Activated T-helper 2 cell treated with anti-CD3 and anti-CD28 coated beads, Interferon-gamma antibody, Interleukin-2, Interleukin-4, amounts not matched to agents 10 μg/mL and 5 μg/mL and 100 μg/mL, durations not matched to agents 14 hours and 24 hours and 36 hours (primary cell): ENCODE results near the gene MYH15. TPM values are rescaled to one million over a fixed set of nuclear protein-coding genes. Genes with fewer than 3 reads are reported as not detected.

Source experiments
- DNase-seq: peaks from one replicate; pipeline ENCODE4 v3.0.0; 2021; ENCODE audit warnings: low spot score
- H3K27ac Mint-ChIP-seq: one replicate; pipeline ENCODE4 v1.8.0; 2021; ENCODE audit warnings: mixed read lengths
- H3K27me3 Mint-ChIP-seq: one replicate; pipeline ENCODE4 v1.8.0; 2021; ENCODE audit warnings: low read depth, mixed read lengths
- H3K36me3 Mint-ChIP-seq: one replicate; pipeline ENCODE4 v1.8.0; 2021; ENCODE audit warnings: low read depth, mixed read lengths
- H3K4me1 Mint-ChIP-seq: one replicate; pipeline ENCODE4 v1.8.0; 2021; ENCODE audit warnings: low read depth, mixed read lengths
- H3K4me3 Mint-ChIP-seq: one replicate; pipeline ENCODE4 v1.8.0; 2021; ENCODE audit warnings: low read depth, mild to moderate bottlenecking, moderate library complexity, mixed read lengths
- H3K9me3 Mint-ChIP-seq: one replicate; pipeline ENCODE4 v1.8.0; 2021; ENCODE audit warnings: mixed read lengths
- intact Hi-C: fragments of 100-400 bp; cut with micrococcal nuclease; formaldehyde crosslinking; loops from one replicate; pipeline ENCODE4 v1.15.1; 2023
- total RNA-seq: library from RNA; stranded (reverse); gene quantifications from 2 replicates; pipeline ENCODE4 v1.2.3, GENCODE V29; 2022

The MYH15 gene
- total RNA-seq, 1 donor from 2014 or later = 0.14 TPM

DNA sequence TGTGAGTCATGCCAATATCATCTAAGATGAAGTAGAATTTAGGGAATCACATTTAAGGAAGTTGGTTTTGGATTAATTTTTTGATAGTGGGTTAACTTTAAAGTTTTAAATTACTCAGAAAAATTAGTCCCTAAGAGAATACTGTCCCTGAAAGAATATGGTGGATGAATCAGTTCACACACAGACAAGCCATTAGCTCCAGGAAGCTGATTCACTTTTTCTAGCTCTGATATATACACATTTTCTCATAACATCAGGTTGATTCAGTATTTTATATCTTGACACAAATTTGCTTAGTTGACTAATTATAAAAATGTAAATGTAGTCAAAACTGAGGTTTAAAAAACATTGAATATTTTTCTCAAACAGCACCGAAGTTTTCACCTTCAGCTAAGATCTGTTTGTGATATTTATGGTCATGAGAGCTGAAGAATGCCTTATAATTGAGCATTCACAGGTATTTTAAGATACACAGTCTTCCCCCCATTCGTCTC lies 55.1 kb downstream of the MYH15 start:
- Mint-ChIP-seq H3K27me3 (peaks cover 8% of the 10 kb centered on the region), H3K9me3 (no peaks in the 10 kb centered on the region), H3K4me1 (no peaks in the 10 kb centered on the region)

DNA sequence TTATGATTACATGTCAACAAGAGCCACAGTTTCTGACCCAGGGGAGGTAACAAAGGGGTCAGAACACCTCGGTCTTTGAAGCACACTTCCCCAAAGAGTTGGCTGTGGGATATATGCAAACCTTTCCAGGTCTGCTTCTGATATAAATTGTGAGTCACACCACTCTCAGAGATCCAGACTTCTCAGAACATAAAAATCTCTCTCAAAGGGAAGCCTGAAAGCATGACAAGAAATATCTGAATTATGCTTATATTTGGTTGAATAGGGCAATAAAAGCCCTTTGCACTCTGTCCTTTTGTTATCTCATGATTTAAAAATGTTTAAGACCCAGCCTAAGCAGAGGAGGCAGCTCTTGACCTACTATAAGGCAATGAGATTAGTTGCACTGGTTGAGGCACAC lies 56.8 kb downstream of the MYH15 start:
- no peak overlapping the region for H3K27ac Mint-ChIP-seq
- peaks cover 9% of the 10 kb centered on the region for H3K27me3 Mint-ChIP-seq
- intact Hi-C loops = no loop called here
- H3K9me3 Mint-ChIP-seq = peaks cover 5% of the 10 kb centered on the region
- no peak overlapping the region for H3K4me3 Mint-ChIP-seq
- no peaks in the 10 kb centered on the region for H3K4me1 Mint-ChIP-seq
- DNase-seq = no peak
- H3K36me3 Mint-ChIP-seq = peaks cover 3% of the 10 kb centered on the region

More for the DNA sequence above, 55.1 kb downstream of the MYH15 start:
- H3K36me3 Mint-ChIP-seq = peaks cover 3% of the 10 kb centered on the region
- intact Hi-C loops = no loop called here
- DNase-seq = no peak
- no peak overlapping the region for H3K27ac Mint-ChIP-seq
- no peak overlapping the region for H3K4me3 Mint-ChIP-seq

DNA sequence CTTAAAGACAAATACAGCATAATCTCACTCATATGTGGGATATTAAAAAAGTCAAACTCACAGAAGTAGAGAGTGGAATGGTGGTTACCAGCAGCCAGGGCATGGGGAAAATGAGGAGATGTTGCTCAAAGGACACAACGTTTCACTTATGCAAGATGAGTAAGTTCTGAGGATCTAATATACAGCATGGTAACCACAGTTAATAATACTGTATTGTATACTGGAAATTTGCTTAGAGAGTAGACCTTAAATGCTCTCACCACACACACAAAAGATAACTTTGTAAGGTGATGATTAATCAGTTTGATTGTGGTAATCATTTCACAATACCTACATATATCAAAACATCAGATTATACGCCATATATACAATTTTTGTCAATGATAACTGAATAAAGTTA lies 60.0 kb downstream of the MYH15 start:
- Mint-ChIP-seq H3K27me3 (peaks cover 6% of the 10 kb centered on the region), H3K9me3 (peaks cover 33% of the 10 kb centered on the region)
- intact Hi-C loops = no loop called here

DNA sequence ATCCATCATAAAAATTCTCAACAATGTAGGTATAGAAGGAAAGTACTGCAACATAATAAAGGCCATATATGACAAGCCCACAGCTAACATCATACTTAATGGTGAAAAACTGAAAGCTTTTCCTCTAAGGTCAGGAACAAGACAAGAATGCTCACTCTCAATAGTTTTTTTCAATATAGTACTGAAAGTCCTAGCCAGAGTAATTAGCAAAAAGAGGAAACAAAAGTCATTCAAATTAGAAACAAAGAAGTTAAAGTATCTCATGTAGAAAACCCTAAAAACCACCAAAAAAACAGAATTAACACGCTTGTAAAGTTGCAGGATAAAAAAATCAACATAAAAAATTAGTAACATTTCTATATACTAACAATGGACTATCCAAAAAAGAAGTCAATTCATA lies 61.8 kb downstream of the MYH15 start:
- DNase-seq = no peak
- Mint-ChIP-seq H3K27me3 (peaks cover 6% of the 10 kb centered on the region), H3K4me1 (no peaks in the 10 kb centered on the region), H3K27ac (no peak overlapping the region), H3K4me3 (no peak overlapping the region), H3K9me3 (peaks cover 33% of the 10 kb centered on the region), H3K36me3 (peaks cover 3% of the 10 kb centered on the region)
- intact Hi-C loops = no loop called here

More for the DNA sequence above, 60.0 kb downstream of the MYH15 start:
- DNase-seq = no peak
- Mint-ChIP-seq H3K36me3 (peaks cover 6% of the 10 kb centered on the region), H3K27ac (no peak overlapping the region), H3K4me1 (no peaks in the 10 kb centered on the region), H3K4me3 (no peak overlapping the region)

DNA sequence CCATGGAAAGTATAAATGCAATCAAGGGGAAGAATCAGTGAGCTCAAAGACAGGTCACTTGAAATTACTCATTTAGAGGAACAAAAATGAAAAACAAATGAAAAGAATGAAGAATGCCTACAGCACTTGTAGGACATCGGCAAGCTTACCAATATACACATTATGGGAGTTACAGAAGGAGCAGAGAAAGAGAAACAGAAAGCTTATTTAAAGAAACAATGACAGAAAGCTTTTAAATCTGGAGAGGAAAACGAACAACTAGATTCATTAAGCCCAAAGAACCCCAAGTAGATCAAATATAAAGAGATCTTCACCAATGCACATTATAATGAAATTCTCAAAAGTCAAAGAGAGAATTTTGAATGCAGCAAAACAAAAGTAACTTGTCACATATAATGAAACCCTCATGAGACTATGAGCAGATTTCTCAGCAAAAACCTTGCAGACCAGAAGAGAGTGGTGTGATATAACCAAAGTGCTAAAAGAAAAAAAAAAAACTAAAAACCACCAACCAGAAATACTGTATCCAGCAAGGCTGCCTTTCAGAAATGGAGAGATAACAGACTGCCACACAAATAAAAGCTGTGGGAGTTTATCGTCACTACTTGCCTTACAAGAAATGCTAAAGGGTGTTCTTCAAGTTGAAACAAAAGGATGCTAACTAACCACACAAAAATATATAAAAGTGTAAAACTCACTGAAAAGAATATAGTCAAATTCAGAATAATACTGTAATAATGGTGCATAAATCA lies 63.1 kb downstream of the MYH15 start:
- peaks cover 6% of the 10 kb centered on the region for H3K27me3 Mint-ChIP-seq
- intact Hi-C loops = no loop called here
- no peak for DNase-seq
- no peaks in the 10 kb centered on the region for H3K4me1 Mint-ChIP-seq
- peaks cover 33% of the 10 kb centered on the region for H3K9me3 Mint-ChIP-seq
- no peak overlapping the region for H3K27ac Mint-ChIP-seq
- peaks cover 3% of the 10 kb centered on the region for H3K36me3 Mint-ChIP-seq
- no peak overlapping the region for H3K4me3 Mint-ChIP-seq

DNA sequence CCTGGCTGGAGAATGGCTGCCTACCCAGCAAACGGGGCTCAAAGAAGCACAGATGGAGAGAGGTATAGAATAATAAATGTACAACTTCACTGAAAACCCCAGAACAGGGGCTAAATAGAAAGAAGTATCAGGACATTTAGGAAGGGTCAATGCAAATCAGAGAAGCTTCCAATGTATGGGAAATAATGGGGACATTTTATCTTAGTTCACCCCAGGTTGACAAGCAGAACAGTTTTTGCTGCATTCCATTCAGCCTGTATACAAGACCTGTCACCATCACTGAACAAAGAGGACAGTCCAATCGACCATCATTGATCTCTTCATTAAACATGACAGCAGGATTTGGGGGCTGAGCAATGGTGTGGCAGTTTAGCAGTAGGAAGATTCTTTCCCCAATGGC lies 68.1 kb downstream of the MYH15 start:
- DNase-seq = no peak
- Mint-ChIP-seq H3K36me3 (peaks cover 3% of the 10 kb centered on the region), H3K4me3 (no peak overlapping the region), H3K4me1 (no peaks in the 10 kb centered on the region), H3K27ac (no peak overlapping the region), H3K27me3 (peaks cover 6% of the 10 kb centered on the region), H3K9me3 (peaks cover 17% of the 10 kb centered on the region)
- intact Hi-C loops = no loop called here

DNA sequence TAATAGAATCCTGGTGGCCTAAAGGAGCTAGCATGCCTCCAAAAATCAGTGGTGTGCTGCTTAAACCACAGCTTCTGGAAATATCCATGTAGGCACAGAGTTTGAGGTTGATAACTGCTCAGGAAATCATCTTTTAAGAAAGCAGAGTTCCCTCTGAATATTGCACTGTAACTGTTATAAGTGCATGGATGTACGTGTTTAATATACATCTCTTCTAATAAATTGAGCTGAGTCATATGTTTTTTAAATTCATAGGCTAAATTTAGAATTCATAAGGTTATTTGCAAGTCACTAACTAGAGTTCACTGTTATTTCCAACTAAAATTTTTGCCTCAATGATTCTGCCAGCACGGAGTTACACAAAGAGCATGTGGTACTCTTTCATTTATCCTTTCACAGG lies 68.9 kb downstream of the MYH15 start:
- intact Hi-C loops = no loop called here

DNA sequence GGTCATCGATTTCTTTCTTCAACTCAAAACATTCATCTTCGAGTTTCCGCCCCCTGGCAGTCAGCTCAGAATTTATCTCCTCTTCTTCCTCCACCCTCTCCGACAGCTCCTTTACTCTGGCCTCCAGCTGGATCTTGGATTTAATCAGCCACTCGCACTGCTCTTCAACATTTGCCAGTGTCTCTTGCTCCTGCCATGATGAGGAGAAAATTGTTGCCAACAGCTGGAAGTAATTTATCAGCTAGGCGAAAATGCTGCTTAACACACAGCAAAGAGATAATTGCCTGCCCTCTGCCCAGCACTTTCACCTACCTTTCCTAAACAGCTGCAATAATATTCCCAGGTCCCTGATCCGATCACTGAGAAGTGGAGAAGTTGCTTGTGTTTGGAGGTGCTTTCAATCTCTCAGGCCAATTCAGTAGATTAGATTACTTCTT lies 69.3 kb downstream of the MYH15 start:
- no peak overlapping the region for H3K27ac Mint-ChIP-seq
- peaks cover 5% of the 10 kb centered on the region for H3K9me3 Mint-ChIP-seq
- H3K4me1 Mint-ChIP-seq = no peaks in the 10 kb centered on the region
- no peak for DNase-seq
- no peak overlapping the region for H3K4me3 Mint-ChIP-seq
- intact Hi-C loops = no loop called here
- H3K27me3 Mint-ChIP-seq = peaks cover 6% of the 10 kb centered on the region
- H3K36me3 Mint-ChIP-seq = no peaks in the 10 kb centered on the region

More for the DNA sequence above, 68.9 kb downstream of the MYH15 start:
- Mint-ChIP-seq H3K4me1 (no peaks in the 10 kb centered on the region), H3K4me3 (no peak overlapping the region), H3K9me3 (peaks cover 9% of the 10 kb centered on the region), H3K36me3 (no peaks in the 10 kb centered on the region), H3K27me3 (peaks cover 6% of the 10 kb centered on the region), H3K27ac (no peak overlapping the region)
- DNase-seq = no peak

DNA sequence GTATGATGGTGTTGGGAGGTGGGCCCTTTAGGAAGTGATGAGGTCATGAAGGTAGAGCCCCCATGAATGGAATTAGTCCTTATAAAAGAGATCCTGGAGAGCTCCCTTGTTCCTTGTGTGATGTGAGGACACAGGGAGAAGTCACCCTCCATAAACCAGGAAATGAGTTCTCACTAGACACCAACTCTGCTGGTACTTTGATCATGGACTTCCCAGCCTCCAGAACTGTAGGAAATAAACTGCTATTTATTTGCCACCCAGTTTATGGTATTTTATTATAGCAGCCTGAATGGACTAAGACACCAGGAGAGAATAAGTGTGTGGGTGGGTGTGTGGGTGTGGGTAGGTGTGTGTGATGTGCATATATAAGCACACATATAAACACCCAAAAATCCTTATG lies 71.9 kb downstream of the MYH15 start:
- no peak overlapping the region for H3K4me3 Mint-ChIP-seq
- H3K4me1 Mint-ChIP-seq = no peaks in the 10 kb centered on the region
- H3K36me3 Mint-ChIP-seq = no peaks in the 10 kb centered on the region
- peaks cover 3% of the 10 kb centered on the region for H3K27me3 Mint-ChIP-seq
- H3K27ac Mint-ChIP-seq = no peak overlapping the region
- DNase-seq = no peak
- H3K9me3 Mint-ChIP-seq = no peaks in the 10 kb centered on the region
- intact Hi-C loops = no loop called here

DNA sequence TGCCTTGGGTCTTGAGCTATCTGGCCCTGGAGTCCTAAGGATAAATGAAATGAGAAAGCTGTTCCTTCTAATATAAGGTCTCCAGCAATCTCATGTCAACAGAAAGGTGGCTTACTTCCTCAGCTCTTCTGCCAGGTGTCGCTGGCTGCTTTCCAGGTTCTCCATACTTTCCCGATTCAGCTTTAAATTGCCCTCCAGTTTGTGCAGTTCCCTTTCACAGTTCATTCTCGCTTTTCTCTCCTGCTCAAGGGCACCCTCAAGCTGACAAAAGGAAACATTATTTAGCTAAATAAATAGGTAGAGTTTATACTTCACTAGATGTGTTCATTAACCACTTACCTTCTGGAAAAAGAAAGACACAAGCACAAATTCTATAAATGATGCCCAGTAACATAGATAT lies 73.0 kb downstream of the MYH15 start:
- DNase-seq = no peak
- intact Hi-C loops = no loop called here
- no peaks in the 10 kb centered on the region for H3K4me1 Mint-ChIP-seq
- H3K36me3 Mint-ChIP-seq = no peaks in the 10 kb centered on the region
- H3K27me3 Mint-ChIP-seq = peaks cover 3% of the 10 kb centered on the region
- no peaks in the 10 kb centered on the region for H3K9me3 Mint-ChIP-seq
- no peak overlapping the region for H3K4me3 Mint-ChIP-seq
- H3K27ac Mint-ChIP-seq = no peak overlapping the region

DNA sequence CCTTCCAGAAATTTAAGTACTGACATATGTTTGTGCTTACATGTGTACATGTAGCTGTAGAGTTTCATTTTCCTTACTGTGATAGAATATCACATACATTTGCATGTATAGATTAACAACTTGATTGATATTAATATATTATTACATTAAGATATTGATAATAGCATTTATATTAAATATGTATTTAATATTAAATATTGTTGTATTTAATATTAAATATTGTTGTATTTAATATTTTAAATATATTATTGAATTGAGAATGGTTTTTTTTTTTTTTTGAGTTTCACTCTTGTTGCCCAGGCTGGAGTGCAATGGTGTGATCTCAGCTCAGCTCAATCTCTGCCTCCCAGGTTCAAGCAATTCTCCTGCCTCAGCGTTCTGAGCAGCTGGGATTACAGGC lies 76.5 kb downstream of the MYH15 start:
- intact Hi-C loops = no loop called here
- no peak for DNase-seq
- no peak overlapping the region for H3K27ac Mint-ChIP-seq
- H3K4me3 Mint-ChIP-seq = no peak overlapping the region
- H3K9me3 Mint-ChIP-seq = peaks cover 4% of the 10 kb centered on the region
- H3K27me3 Mint-ChIP-seq = peaks cover 6% of the 10 kb centered on the region
- no peaks in the 10 kb centered on the region for H3K36me3 Mint-ChIP-seq
- H3K4me1 Mint-ChIP-seq = no peaks in the 10 kb centered on the region

DNA sequence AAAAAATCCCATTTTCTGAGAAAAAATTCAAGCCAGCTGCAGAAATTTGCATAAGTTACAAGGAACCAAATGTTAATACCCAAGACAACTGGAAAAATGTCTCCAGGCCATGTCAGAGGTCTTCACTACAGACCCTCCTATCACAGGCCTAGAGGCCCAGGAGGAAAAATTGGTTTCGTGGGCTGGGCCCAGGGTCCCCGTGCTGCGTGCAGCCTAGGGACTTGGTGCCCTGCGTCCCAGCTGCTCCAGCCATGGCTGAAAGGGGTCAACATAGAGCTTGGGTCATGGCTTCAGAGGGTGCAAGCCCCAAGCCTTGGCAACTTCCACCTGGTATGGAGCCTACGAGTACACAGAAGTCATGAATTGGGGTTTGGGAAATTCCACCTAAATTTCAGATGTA lies 78.0 kb downstream of the MYH15 start:
- H3K4me3 Mint-ChIP-seq = no peak overlapping the region
- intact Hi-C loops = no loop called here
- H3K27me3 Mint-ChIP-seq = peaks cover 3% of the 10 kb centered on the region
- no peak for DNase-seq
- H3K36me3 Mint-ChIP-seq = no peaks in the 10 kb centered on the region
- H3K9me3 Mint-ChIP-seq = peaks cover 4% of the 10 kb centered on the region
- H3K27ac Mint-ChIP-seq = no peak overlapping the region
- no peaks in the 10 kb centered on the region for H3K4me1 Mint-ChIP-seq

DNA sequence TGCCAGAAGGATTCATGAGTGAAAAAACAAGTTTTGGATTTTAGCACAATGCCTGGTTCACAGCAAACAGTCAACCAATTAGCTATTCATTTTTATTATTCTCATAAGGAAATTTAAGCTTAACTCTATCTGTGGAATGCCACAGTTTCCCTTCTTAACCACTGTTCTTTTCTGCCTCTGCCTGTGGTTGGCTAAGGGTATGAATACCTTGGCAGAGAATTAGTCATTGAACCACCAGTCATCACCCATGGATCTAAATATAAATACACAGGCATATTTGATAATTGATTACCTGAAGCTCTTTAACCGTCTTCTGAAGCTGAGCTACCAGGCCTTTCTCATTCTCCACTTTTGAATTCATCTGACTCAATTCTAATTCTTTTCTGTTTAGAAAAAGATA lies 79.9 kb downstream of the MYH15 start:
- Mint-ChIP-seq H3K27ac (no peak overlapping the region), H3K36me3 (no peaks in the 10 kb centered on the region), H3K27me3 (peaks cover 3% of the 10 kb centered on the region), H3K4me3 (no peak overlapping the region), H3K9me3 (peaks cover 4% of the 10 kb centered on the region), H3K4me1 (no peaks in the 10 kb centered on the region)
- DNase-seq = no peak
- intact Hi-C loops = no loop called here
